HK-2 (cell line): ENCODE measurements around the gene RBMS3.
A peak's percentile ranks its signal among the peaks of the same experiment; 100 is the strongest.
"Not testable (repeated sequence)": the region's sequence is repeated elsewhere in the genome, so short reads cannot be mapped to it uniquely, and the experiment has no call there.

Source experiments
- DNase-seq: peaks from one replicate; pipeline ENCODE4 v3.0.0-alpha.2; 2018; ENCODE audit not compliant: unreplicated experiment

Gene RBMS3

DNA sequence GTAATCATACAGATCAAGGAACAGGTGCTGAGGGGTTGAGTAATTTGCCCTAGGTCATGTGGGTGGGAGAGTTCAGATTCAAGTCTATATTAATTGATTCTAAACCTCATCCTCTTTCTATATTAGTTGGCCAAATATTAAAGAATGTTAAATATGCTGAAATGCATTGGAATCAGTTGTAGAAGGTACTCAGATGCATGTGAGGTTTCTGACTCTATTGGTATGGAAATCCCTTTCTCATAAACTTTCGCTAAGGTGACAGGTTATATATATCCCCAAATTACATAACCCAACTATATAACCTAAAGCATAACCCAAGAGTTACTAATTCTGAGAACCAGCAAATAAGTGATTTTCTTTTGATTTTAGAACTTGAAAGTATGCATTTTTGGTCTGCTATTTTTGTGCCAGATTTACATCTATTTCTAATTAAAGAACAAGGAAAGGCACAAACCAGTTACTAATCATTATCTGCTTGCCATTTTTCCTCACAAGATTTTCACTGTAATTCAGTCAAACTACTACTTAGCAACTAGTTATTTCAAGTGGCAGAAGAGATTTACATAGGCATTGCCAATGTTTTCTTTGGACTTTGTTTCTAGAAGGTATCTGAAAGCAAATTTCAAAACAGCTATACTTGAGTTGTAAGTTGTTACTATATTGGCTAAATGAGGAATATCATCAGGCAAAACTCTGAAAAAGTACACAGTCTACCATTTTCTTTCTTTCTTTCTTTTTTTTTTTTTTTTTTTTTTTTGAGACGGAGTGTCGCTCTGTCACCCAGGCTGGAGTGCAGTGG, 201.3 kb downstream of the RBMS3 start:
- no peak for DNase-seq

DNA sequence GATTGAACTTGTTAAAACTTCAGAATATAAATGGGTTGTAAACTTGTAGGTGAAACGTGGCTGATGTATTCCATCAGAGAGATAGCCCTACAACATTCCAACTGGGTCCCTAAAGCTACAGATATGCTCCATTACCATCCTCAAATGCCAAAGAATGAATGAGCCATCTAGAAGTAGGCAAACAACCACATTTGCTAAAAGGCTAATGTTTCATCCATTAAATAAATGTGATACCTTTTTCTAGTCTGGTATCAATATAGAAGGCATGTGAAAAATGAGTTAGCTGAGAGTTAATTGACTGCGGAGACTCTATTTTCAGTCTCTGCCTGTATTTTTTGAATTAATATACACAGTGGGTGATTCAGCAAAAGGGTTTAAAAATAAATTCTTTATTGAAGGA, 203.8 kb downstream of the RBMS3 start:
- DNase-seq, result no peak

DNA sequence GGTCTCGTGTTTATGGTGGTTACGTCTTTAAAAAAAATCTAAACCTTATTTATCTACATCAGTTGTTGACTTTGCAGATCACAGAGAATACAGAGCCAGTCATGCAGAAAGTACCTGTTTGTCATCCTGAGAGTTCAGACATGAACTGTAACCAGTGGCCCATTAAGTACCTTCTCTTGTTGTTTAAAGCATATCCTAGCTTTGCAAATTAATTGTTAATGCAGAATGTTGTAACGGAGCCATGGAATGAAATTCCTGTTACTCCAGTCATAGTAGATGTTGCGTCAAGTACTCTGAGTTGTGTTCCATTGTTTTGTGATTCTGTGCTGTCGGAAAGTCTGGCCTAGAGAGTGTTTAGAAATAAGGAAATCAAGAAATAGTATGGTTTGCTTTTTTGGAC, 205.2 kb downstream of the RBMS3 start:
- DNase-seq, result no peak

DNA sequence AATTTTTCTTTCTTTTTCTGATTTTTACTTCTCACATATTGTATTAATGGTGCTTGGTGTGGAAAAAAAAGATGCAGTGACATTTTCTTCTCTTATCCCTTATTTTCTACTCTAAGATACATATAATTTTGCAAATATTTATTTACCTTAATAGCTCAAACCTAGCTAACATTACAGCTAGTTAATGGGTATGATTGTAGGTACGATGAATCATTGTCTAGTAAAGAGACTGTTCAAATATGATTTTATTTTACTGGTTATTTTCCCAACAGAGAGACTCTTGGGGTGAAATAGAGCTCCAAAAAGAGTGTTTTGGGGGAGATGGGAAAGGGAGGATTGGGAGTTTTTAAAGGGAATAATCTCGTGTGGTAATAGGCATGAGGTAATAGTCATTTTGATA, 206.0 kb downstream of the RBMS3 start:
- no peak for DNase-seq

DNA sequence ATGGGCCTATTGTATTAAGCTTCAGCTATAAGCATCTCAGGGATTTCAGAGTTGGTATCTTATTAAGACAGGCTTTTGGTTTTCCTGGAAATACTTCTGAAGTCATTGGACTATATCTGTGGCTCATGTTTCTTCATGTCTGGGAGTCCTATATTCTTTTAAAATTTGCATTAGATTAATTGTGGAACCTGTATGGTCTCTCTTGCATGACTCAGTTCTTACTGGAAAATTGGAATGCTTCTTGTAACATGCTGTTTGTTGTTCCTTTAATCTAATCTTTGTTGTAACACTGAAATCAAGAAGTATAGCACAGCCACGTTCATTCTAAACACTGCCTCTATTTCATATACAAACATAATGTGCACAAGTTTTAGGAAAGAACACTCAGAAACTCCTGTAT, 208.1 kb downstream of the RBMS3 start:
- DNase-seq, result no peak

DNA sequence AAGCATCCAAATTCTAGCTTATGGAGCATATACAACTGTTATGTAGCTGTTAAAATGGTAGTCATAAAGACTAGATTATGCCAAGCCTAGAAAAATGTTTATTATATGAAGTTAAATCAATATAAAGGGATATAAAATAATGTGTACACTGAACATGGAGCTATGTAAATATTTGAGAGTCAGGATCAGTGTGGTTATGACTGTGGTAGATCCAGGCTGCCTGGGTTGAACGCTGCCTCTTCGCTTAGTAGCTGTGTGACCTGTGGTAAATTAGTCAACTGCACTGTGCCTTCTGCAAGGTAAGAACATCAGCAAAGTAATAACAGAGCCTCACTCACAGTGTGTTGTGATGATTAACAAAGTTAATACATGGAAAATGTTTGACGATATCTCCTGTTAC, 212.2 kb downstream of the RBMS3 start:
- no peak for DNase-seq

DNA sequence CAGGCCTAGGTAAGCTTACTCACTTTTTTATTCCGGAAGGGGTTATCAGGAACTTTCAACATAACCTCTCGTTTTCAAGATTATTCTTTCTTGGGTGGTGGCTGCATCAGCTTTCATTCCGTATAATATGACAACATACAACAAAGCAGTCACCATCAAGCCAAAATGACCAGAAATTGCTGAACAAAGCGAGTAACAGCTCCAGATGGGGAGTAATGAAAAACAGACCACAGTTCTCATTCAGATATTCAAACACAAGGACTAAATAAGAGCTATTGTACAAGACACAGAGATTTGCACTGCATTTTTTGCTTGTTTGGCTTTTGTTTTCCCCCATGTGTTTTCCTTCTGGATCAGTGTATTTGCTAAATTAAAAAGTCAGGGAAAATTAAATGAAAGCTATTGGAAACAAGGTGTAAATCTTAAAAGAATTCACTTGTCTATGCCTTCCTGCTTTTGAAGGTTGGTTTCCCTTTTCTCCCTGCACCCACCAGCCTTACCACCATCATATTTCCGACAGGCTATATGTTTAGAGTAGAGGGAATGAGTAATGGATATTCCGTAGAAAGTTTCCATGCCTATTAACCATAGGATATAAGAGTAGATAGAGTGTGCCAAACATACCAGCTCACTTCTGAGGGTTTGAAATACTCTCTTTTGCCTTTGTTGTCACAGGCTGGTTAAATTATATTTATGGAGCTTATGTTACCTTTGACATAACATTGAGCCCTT, 213.6 kb downstream of the RBMS3 start:
- DNase-seq, result no peak

DNA sequence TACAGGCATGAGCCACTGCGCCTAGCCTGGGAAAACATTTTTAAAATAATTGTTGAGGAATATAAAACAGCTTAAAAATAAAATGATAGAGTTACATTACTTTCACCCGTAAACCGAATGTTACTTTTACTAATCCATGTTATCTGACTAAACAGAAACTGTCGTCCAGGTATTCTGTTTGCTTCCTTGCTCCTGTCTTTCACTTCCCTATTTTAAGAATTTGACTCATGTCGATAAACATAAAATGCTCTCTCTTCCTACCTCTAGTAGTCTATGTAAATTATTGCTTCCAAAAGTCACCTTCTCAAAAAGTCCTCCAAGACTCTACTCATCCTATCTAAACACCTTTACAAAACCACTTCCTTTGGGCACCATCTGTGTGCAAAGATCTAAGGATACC, 216.4 kb downstream of the RBMS3 start:
- DNase-seq, result no peak

DNA sequence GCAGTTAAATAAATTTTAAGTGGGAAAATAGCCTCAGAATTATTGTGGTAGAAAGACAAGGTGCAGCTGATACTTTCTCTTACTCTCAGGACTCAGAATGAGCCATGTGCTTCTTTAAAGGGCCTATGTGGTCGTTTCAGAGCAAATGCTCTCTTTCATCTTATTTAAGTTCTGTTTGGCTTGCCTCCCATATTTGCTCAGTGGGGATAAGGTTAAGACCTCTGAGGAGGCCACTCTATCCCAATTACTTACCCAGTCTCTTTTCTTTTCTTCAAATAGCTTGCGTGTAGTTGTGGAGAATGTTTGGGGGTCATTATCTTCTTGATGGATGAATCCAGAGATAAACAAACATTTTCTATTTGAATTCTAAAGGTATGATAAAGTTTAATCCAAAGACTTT, 221.9 kb downstream of the RBMS3 start:
- no peak for DNase-seq

DNA sequence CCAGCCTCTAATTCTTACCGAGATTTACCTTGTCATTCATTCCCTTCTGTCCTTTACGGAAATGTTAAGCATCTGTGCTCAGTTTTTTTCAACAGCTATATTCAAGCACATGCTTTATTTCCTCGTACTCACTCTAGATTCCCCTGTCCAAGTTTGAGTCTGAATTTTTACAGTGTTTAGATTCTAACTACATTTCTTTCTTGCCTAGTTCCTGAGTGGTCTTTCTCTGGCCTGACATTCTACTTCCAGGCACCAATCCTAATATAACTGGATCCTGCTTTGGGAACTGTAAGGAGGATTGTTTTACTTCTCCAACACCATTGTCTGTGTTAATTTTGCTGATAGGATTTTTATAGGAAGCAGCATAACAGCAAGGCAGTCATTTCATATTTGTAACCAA, 222.4 kb downstream of the RBMS3 start:
- no peak for DNase-seq

DNA sequence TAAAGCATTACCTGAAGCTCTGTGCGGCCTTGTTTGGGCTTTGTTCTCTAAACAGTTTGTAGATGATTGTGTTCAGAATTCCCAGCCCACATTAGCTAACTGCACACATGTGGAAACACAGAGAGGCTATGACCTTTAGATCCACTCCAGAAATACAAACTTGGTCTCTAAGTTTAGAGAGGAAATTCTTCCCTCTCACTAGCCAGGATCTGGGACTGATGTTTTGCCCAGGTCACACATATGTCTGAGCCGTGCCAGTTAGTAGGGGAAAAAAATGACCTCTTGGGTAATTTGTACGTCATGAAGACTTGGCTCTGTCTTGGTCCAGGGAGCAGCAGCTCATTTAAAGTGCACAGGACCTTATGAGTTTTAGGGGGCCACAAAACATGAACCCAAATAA, 223.1 kb downstream of the RBMS3 start:
- no peak for DNase-seq

DNA sequence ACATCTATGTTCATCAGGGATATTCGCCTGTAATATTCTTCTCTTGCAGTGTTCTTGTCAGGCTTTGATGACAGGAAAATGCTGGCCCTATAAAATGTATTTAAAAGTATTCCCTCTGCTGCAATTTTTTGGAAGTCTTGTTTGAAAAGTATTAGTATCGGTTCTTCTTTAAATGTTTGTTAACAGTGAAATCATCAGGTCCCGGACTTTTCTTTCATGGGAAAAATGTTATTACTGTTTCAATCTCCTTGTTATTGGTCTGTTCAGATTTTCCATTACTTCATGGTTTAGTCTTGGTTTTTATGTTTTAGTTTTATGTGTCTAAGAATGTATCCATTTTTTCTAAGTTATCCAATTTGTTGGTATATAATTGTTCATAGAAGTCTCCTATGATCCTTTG, 225.6 kb downstream of the RBMS3 start:
- no peak for DNase-seq

DNA sequence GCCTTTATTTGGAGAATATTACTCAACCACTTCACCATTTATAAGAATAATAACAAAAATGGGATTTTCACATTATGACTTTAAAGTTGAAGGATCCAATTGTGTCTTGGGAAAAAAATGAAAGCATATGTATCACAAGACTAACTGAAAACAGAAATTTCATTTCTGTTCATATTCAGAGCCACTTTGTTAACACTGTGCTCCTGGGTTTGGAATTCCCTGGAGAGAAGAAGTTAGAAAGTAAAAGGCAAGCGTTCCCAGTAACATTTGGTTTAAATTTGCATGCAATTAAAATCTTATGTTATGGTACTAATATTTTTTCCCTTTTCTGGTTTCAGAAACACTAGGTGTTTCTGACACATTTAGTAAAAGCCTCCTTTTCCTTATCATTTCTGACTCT, 230.8 kb downstream of the RBMS3 start:
- DNase-seq, result no peak

DNA sequence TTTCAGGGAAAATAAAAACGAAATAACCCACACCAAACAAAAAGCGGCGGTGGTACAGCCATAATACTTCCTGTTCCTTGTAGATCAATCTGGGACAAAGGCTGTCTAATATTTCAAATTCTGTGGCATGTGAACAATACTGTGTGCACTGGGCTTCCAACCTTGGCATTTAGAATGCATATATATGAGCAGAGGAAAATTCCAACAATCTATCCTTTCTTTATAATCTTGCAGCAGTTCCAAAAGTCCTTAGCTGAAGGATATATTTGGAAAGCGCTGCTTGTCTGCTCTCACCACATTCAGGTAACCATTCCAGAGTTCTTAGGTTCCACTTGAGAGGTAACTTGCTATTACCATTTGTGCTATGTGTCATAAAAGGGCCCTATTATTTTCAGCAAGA, 231.8 kb downstream of the RBMS3 start:
- no peak for DNase-seq

DNA sequence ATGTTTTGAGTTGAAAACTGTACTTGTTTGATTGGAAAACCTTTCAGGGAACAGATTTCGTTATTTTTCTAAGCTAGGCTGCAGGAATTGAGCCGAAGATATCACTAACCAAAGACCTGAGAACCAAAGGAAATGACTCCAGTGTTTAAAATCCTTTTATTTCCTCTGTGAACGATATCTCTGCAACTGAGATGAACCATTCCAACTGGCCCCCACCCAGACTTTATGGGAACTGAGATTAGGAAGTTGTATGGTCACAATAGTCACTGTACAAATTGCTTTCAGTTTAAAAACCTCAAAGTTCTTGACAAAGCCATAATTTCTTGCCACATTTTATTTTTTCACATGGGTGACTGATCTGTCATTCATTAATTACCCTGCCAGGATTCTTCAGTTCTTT, 232.4 kb downstream of the RBMS3 start:
- no peak for DNase-seq

DNA sequence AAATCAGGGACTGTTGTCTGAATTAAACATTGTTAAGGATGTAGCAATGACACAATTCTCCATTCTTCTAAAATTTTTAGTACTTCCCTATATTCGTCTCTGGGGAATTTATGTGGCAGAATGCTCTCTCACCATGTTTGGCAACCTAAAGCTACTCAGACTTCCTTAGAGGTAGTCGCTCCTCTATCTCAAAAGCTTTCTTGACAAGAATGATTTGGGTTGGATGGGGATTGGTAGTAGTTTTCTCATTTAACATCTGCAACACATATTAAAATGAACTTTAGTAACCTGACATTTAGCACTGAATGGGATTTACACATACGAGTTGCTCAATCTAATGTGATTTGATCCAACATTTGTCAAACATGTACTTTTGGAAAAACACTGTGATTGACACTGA, 233.3 kb downstream of the RBMS3 start:
- no peak for DNase-seq

DNA sequence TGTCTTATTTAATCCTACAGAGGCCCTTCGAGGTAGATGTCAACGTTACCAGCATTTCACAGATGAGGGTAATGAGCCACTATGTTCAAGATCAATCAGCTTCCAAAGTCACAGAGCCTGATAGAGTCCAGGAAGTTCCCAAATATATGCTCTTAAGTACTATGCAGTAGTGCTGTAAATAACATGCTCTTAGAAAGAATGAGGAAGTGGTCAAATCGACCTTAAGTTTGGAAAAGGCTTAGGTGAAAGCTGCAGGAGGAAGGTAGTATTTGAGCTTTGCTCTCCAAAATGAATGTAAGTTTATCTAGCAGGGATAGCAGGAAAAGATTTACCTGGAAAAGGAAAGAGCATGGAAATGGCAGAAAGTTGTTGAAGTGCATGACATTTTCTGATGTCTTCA, 234.0 kb downstream of the RBMS3 start:
- no peak for DNase-seq

DNA sequence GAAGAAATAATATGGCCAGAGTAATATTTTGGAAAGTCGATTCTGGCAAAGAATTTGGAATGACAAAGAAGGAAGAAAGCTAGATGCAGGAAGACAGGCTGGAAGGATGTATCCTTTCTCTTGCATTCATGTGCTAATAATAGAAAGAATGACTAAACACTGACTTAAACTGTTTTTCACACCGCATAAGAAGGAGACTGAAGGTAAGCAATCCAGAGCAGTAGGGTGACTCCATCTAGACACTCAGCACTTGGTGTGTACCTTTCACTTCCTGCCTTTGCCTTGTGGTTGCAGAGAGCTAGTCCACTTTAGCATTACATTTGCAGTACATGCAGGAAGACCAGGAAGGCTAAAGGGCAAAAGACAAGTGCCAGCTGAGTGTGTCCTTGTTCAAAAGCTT, 234.6 kb downstream of the RBMS3 start:
- peak; percentile 36 for DNase-seq

DNA sequence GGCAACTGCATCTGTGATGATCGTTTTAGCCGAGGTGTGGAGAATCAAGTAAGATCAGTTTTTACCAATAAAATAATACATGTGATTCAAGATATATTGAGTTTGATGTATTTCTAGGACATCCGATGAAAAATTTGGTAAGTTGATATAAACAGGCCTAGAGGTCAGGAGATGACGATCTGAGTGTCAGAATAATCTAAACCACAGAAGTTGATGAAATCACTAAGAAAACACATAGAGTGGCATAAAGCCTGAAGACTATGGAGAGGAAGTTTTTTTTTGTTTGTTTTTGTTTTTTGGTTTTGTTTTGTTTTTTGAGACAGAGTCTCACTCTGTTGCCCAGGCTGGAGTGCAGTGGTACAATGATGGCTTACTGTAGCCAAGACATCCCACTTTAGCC, 235.3 kb downstream of the RBMS3 start:
- DNase-seq, result no peak

DNA sequence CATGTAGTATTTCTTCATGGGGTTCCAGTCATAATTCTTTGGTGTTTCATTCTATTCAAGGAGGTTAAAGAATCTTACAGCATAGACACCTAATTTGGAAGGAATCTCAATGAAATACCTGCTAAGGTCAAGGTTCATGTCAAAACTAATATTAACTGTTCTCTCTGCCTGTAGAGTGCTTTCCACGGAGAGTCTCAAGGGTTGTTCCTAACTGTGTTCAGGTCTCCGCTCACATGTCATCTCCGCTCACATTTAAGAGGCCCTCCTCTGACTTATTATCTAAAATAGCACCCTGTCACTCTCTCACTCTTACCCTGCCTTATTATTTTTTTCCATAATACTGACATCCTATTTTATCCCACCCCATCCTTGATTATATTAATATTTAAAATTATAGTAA, 239.9 kb downstream of the RBMS3 start:
- no peak for DNase-seq

DNA sequence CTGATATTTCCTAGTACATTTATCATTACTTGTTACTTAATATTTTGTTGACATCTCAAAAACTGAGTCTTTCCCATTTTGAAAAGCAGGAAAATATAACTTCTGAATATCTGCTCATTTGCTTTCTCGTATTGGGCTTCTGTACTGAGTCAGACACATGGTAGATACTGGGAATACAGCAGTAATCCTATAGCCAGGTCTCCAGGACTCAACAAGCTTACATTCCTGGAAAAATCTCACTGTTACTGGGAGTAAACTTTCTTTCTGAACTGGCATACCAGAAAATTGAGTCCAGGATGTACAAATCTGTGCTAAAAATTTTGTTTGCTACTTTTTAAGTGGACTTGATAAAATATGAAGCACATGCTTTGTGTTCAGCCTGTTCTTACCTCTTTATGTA, 240.4 kb downstream of the RBMS3 start:
- DNase-seq, result no peak

DNA sequence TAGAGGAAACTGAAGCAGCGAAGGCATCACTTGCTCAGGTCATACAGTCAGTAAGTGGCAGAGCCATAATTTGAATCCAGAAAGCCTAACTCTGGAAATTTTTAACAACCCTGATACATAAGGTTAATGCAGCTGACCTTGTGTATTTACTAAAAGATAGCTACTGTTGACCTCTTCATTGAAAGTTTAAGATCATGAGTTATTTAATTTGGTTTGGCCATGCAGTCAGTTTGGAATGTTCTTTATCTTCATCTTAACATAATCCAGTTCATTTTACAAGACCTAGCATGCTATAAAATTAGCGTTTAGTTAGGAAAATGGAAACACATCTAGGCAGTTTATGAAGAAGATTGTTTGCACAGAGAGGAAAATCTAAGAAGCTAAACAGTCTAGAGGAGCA, 240.9 kb downstream of the RBMS3 start:
- no peak for DNase-seq

DNA sequence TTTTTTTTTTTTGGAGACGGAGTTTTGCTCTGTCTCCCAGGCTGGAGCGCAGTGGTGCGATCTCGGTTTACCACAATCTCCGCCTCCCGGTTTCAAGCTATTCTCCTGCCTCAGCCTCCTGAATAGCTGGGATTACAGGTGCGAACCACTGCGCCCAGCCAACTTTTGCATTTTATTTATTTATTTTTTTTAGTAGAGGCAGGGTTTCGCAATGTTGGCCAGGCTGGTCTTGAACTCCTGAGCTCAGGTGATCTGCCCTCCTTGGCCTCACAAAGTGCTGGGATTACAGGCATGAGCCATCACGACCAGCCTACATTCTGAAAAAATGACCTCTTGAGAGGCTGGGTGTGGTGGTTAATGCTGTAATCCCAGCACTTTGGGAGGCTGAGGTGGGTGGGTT, 243.6 kb downstream of the RBMS3 start:
- DNase-seq, result not testable (repeated sequence)
